Activated T-cell treated with anti-CD3 and anti-CD28 coated beads, Interleukin-2, amount 50 U/mL, for 72 hours (primary cell): ENCODE measurements around the gene CTNNA3. TPM values are rescaled to one million over a fixed set of nuclear protein-coding genes. Genes with fewer than 3 reads are reported as not detected.

ENCODE experiments used
- ATAC-seq, 2 donors: fragments of 150-1000 bp; cut with Tn5 transposase; replicated peaks in 1 of 2; 2 replicates each; pipeline ENCODE4 v1.10.0; 2021; ENCODE audit warnings: moderate library complexity in 2 of 2, mild to moderate bottlenecking in 1 of 2
- DNase-seq, 2 donors: peaks; one replicate each; pipeline ENCODE4 v3.0.0; 2021 to 2022; ENCODE audit warnings: mixed read lengths in 1 of 2
- H3K27ac Mint-ChIP-seq: one replicate; pipeline ENCODE4 v1.8.0; 2022; ENCODE audit warnings: mild to moderate bottlenecking, moderate library complexity, mixed read lengths
- H3K27me3 Mint-ChIP-seq: one replicate; pipeline ENCODE4 v1.8.0; 2022; ENCODE audit warnings: low read depth, mixed read lengths
- H3K36me3 Mint-ChIP-seq, 2 donors: one replicate each; pipeline ENCODE4 v1.8.0; 2022; ENCODE audit warnings: mixed read lengths in 2 of 2, mild to moderate bottlenecking in 1 of 2; ENCODE audit not compliant: insufficient read depth in 2 of 2
- H3K4me1 Mint-ChIP-seq: one replicate; pipeline ENCODE4 v1.8.0; 2022; ENCODE audit warnings: low read depth, mixed read lengths
- H3K4me3 Mint-ChIP-seq, 2 donors: one replicate each; pipeline ENCODE4 v1.8.0; 2022; ENCODE audit warnings: mild to moderate bottlenecking in 2 of 2, mixed read lengths in 2 of 2, moderate library complexity in 2 of 2
- H3K9me3 Mint-ChIP-seq, 2 donors: one replicate each; pipeline ENCODE4 v1.8.0; 2022; ENCODE audit warnings: mixed read lengths in 2 of 2
- total RNA-seq, 2 donors: library from RNA; stranded (reverse); gene quantifications; one replicate each; pipeline ENCODE4 v1.2.3, GENCODE V29; 2022

The CTNNA3 gene
- total RNA-seq, 2 donors from 2014 or later: 0.25 to 0.74 TPM

DNA sequence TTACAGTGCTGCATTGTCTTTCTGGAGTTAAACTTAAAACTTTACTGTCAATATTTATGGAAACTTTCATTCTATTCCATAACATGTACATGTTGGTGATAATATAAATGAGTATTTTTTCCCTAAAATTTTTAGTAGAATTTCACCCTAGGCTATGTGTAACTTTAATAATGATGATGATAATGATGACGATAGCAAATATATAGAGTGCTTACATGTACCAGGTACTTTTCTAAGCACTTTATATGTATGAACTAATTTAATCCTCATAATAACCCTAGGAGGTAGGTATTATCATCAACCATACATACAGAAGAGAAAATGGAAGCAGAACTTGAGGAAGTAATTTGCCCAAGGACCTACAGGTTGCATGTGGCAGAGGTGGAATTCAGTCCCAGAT lies 684.5 kb downstream of the CTNNA3 start:
- ATAC-seq: no peak
- Mint-ChIP-seq H3K27me3 (no peaks in the 10 kb centered on the region), H3K36me3 (no peaks in the 10 kb centered on the region), H3K4me1 (no peaks in the 10 kb centered on the region), H3K9me3 (no peaks in the 10 kb centered on the region), H3K27ac (no peak overlapping the region), H3K4me3 (no peak overlapping the region)
- no peak for DNase-seq

- no peaks in the 10 kb centered on the region for H3K4me1 Mint-ChIP-seq
- H3K36me3 Mint-ChIP-seq: peaks cover 0 to 1% of the 10 kb centered on the region in 2 donors
- H3K27me3 Mint-ChIP-seq: no peaks in the 10 kb centered on the region
- ATAC-seq: no peak
- DNase-seq: no peak
- peaks cover 0 to 2% of the 10 kb centered on the region in 2 donors for H3K9me3 Mint-ChIP-seq
- no peak overlapping the region for H3K4me3 Mint-ChIP-seq
- H3K27ac Mint-ChIP-seq: no peak overlapping the region
Measured at GRCh38 chr10:67005981-67006380, 690.0 kb downstream of the CTNNA3 start.

GRCh38 chr10:67004690-67005089 lies 691.3 kb downstream of the CTNNA3 start:
- no peak for ATAC-seq
- no peak overlapping the region for H3K4me3 Mint-ChIP-seq
- H3K36me3 Mint-ChIP-seq: peaks cover 0 to 1% of the 10 kb centered on the region in 2 donors
- H3K27ac Mint-ChIP-seq: no peak overlapping the region
- peaks cover 0 to 2% of the 10 kb centered on the region in 2 donors for H3K9me3 Mint-ChIP-seq
- no peaks in the 10 kb centered on the region for H3K27me3 Mint-ChIP-seq
- no peaks in the 10 kb centered on the region for H3K4me1 Mint-ChIP-seq
- no peak for DNase-seq

DNA sequence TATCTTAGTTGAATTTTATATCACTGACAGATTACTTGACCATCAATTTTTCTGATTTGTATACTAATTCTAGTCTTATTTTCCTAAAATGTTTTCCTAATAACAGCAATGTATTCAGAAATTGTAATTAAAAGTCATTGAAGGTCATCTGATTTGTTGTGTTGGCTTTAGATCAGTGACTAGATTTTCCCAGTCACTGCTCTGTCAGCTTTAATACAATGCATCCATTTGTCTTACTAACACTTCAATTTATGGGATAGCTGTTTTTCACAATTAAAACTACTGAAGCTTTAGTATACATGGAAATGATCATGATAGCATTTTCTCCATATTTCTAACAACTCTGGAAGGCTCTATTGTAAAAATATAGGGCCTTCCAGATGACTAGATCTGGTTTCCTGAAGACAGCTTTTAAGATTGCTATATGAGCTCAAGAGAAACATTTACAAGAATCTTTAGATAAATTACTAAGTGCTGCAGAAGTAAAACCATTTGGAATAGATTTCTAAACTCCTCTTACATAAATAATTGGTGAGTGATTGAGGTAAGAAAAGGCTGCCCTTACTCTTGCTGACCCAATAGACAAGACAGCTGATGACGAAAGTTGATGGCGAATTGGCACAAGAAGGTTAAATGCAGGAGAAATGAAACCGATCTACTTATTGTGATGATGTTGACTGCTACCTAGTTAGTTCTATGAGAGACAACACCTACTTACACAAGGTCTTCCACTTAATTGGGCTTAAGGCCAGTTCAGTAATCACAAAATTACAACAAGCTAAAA lies 696.0 kb downstream of the CTNNA3 start:
- Mint-ChIP-seq H3K27ac (no peak overlapping the region), H3K27me3 (no peaks in the 10 kb centered on the region), H3K9me3 (peaks cover 0 to 2% of the 10 kb centered on the region in 2 donors), H3K4me3 (no peak overlapping the region), H3K4me1 (no peaks in the 10 kb centered on the region), H3K36me3 (no peaks in the 10 kb centered on the region)
- ATAC-seq (no peak), DNase-seq (no peak)

DNA sequence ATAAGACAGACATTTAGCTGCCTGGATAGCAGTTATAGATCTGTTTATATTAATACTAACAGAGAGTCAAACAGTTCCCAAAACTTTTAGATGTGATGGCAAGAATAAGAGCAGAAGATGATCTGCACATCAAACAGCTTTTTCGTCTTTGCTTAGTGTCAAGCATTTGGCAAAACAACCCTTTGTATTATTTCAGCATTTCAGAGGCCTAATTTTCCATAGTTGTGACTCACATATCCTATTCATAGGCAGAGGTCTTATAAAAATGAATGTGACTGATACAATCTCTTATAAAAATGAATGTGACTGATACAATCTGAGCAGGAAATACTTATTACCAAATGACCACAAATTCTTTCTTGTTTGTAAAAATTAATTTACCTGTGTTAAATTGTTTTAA lies 699.0 kb downstream of the CTNNA3 start:
- ATAC-seq: no peak
- no peak for DNase-seq
- Mint-ChIP-seq H3K27ac (no peak overlapping the region), H3K4me3 (no peak overlapping the region), H3K4me1 (no peaks in the 10 kb centered on the region), H3K36me3 (no peaks in the 10 kb centered on the region), H3K27me3 (no peaks in the 10 kb centered on the region), H3K9me3 (no peaks in the 10 kb centered on the region)

DNA sequence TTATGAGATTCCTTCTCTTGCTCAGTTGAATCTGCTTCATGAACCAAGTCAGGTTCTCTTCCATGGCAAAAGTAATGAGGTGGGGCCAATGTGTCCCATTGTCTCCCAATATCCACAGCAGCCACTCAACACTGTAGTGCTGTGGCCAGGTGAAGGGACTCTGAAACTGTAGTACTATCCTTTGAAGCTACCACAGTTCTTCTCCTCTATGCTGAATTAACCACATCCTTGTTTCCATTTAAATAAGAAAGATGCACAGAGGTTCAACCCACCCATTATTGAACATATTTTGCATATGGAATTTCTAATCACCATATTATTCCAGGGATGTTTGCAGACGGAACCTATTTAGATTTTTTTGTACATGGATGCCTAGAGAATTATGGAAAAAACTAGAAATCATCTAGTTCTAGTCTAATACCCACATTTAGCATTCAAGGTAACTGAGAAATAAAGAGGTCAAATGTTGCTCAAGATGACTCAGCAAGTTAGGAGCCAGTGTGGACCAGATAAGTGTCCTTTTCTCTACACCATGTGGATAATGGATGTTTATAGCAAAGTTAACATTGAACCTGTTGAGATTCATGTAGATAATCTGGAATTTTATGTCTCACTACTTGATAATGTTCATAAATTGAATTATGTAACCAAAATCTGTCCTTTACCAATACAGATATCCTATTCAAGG lies 705.7 kb downstream of the CTNNA3 start:
- H3K27ac Mint-ChIP-seq: no peak overlapping the region
- no peaks in the 10 kb centered on the region for H3K27me3 Mint-ChIP-seq
- H3K4me3 Mint-ChIP-seq: no peak overlapping the region
- no peak for ATAC-seq
- H3K9me3 Mint-ChIP-seq: no peaks in the 10 kb centered on the region
- H3K36me3 Mint-ChIP-seq: no peaks in the 10 kb centered on the region
- no peaks in the 10 kb centered on the region for H3K4me1 Mint-ChIP-seq
- DNase-seq: no peak

DNA sequence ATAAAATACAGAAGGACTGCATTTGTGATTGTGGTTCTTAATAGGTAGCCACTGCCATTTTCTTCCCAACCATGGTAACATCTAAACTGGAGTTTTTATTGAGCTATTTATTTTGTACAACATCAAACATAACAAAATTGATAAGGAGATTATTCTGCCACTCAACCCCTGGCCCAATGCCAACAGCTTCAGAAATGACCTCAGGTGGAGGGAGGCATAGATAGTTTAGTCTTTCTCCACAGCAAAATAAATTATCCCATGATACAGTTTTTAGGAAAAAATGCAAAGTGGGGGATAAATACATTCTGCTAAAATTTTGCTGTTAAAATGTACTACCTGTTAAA lies 712.5 kb downstream of the CTNNA3 start:
- no peaks in the 10 kb centered on the region for H3K36me3 Mint-ChIP-seq
- no peak overlapping the region for H3K27ac Mint-ChIP-seq
- H3K27me3 Mint-ChIP-seq: no peaks in the 10 kb centered on the region
- ATAC-seq (no peak), DNase-seq (no peak)
- H3K4me3 Mint-ChIP-seq: no peak overlapping the region
- H3K4me1 Mint-ChIP-seq: no peaks in the 10 kb centered on the region
- peaks cover 0 to 2% of the 10 kb centered on the region in 2 donors for H3K9me3 Mint-ChIP-seq

- Mint-ChIP-seq H3K27me3 (no peaks in the 10 kb centered on the region), H3K9me3 (peaks cover 0 to 2% of the 10 kb centered on the region in 2 donors), H3K27ac (no peak overlapping the region), H3K36me3 (no peaks in the 10 kb centered on the region), H3K4me3 (no peak overlapping the region), H3K4me1 (no peaks in the 10 kb centered on the region)
- ATAC-seq (no peak), DNase-seq (no peak)
Measured at GRCh38 chr10:66982792-66983474, 713.1 kb downstream of the CTNNA3 start.

GRCh38 chr10:66982053-66982420 lies 714.0 kb downstream of the CTNNA3 start:
- H3K36me3 Mint-ChIP-seq: no peaks in the 10 kb centered on the region
- peak overlapping the region; percentile 84 for H3K27ac Mint-ChIP-seq
- H3K9me3 Mint-ChIP-seq: peaks cover 0 to 2% of the 10 kb centered on the region in 2 donors
- ATAC-seq (no peak), DNase-seq (no peak)
- H3K27me3 Mint-ChIP-seq: no peaks in the 10 kb centered on the region
- H3K4me1 Mint-ChIP-seq: no peaks in the 10 kb centered on the region
- no peak overlapping the region for H3K4me3 Mint-ChIP-seq

DNA sequence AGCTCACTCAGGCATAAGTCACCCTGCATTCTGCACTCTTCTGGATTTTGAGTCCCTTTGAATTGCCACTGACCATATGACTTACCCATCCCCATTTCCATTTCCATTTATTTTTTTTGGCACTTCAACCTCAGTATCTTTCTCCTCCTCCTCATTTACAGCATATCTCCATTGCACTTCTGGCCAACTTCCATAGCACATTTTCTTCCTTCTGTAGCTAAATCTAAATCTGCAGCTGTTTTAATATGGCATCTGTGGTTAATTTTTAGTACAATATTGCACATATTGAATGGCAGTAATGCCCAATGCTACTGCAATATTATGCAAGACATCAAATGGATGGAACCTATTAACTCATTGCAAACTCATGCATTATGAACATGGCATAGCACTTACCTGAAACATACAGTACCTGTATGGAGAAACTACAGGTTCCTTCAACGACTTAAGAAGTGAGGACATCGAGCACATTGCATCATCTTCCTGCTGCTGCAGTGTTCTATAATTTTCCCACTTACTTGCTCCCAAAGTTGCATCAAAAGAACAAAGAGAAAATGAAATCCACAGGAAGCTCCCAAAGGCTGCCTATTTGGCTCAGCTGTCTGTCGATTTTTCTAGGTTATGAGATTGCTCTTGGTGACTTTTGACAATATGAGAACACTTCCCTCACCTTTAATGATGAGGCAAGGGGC lies 714.5 kb downstream of the CTNNA3 start:
- no peak for ATAC-seq
- H3K27me3 Mint-ChIP-seq: no peaks in the 10 kb centered on the region

DNA sequence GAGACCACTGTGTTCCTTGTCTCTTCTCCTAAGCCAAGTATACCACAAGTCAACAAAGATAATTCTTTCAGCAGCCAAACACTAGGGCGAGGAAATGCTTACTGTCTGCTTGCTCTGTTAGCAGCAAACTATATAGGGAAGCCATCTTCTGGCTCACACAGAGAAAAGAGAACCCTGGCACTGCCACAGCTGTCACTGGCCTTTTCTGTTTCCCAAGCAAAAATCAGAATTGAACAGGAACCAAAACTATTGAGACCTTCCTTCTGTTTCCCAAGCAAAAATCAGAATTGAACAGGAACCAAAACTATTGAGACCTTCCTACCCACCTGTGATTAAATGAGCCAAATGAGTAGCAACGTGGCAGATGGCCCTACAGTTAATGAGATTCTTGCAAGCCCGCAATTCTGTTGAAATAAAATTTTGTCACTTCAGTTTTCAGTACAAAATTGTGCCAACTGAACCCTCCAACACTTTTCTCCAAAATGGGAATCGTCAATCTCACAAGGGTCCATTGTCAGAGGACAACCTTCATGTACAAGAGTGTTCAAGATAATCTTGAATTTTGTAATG lies 715.7 kb downstream of the CTNNA3 start:
- H3K36me3 Mint-ChIP-seq: no peaks in the 10 kb centered on the region
- no peak for DNase-seq
- no peaks in the 10 kb centered on the region for H3K4me1 Mint-ChIP-seq
- no peak overlapping the region for H3K27ac Mint-ChIP-seq
- peaks cover 0 to 2% of the 10 kb centered on the region in 2 donors for H3K9me3 Mint-ChIP-seq
- no peak for ATAC-seq
- no peak overlapping the region for H3K4me3 Mint-ChIP-seq
- no peaks in the 10 kb centered on the region for H3K27me3 Mint-ChIP-seq

More for the DNA sequence above, 714.5 kb downstream of the CTNNA3 start:
- Mint-ChIP-seq H3K9me3 (peaks cover 0 to 2% of the 10 kb centered on the region in 2 donors), H3K36me3 (no peaks in the 10 kb centered on the region), H3K4me3 (no peak overlapping the region), H3K27ac (no peak overlapping the region), H3K4me1 (no peaks in the 10 kb centered on the region)
- DNase-seq: no peak

- DNase-seq: no peak
- H3K4me1 Mint-ChIP-seq: no peaks in the 10 kb centered on the region
- no peak overlapping the region for H3K27ac Mint-ChIP-seq
- H3K4me3 Mint-ChIP-seq: no peak overlapping the region
- ATAC-seq: no peak
- H3K9me3 Mint-ChIP-seq: peaks cover 4% of the 10 kb centered on the region in 2 donors
- no peaks in the 10 kb centered on the region for H3K27me3 Mint-ChIP-seq
- H3K36me3 Mint-ChIP-seq: peaks cover 0 to 1% of the 10 kb centered on the region in 2 donors
Measured at GRCh38 chr10:66964946-66965345, 731.0 kb downstream of the CTNNA3 start.

GRCh38 chr10:66958466-66958865 lies 737.5 kb downstream of the CTNNA3 start:
- Mint-ChIP-seq H3K36me3 (no peaks in the 10 kb centered on the region), H3K27me3 (no peaks in the 10 kb centered on the region), H3K27ac (no peak overlapping the region), H3K9me3 (peaks cover 0 to 2% of the 10 kb centered on the region in 2 donors), H3K4me1 (no peaks in the 10 kb centered on the region), H3K4me3 (no peak overlapping the region)
- ATAC-seq: no peak
- no peak for DNase-seq
